DMS53 treated with DMSO at 0.1 percent for 48 hours (cell line): ENCODE measurements around the gene ACVR2B.

Source experiments
- DNase-seq: peaks from one replicate; lab custom pipeline; 2025; ENCODE audit not compliant: unreplicated experiment; lab: John Stamatoyannopoulos, UW

ACVR2B gene

GRCh38 chr3:38480930-38481329 is 27.2 kb downstream of the ACVR2B start:
- no peak for DNase-seq

GRCh38 chr3:38482951-38483350 is 29.3 kb downstream of the ACVR2B start:
- no peak for DNase-seq

DNA sequence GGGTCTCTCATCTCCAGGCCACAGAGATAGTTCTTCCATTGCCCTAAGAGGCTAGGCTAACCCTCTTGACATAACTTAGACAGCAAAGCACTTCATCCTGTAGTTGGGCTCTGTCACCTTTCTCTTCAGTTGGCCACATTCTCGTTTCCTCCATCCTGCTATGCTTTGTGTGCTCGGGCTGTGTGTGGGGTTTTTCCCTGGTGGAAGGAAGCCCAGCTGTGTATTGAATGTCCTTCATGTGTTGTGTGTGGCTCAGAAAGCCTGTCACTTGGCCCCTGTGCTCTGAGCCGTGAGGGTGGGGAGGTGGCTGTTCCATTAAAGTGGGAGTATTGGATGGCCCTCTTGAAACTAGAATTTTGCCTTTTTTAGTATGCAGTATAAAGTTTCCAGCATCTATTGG is 33.6 kb downstream of the ACVR2B start:
- no peak for DNase-seq

GRCh38 chr3:38488949-38489348 is 35.3 kb downstream of the ACVR2B start:
- DNase-seq, result no peak

DNA sequence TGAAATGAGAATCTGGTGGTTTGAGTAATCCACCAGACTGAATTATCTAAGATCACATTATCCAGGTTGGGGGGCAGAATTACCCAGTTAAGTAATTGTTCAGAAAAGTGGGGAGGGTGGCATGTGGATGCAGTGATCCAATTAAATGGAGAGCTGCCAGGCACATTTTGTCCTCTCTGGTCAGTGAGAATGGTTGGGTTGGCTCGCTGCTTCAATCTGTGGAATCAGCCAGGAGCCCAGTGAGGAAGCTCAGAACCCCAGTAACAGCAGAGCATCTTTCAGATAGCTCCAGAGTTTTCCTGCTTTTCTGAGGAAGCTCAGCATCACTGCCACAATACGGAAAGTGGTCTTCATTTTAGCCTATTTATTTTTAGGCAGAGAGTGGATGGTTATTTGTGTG is 36.1 kb downstream of the ACVR2B start:
- no peak for DNase-seq

- no peak for DNase-seq
These were observed 36.8 kb downstream of the ACVR2B start for GRCh38 chr3:38490281-38491030.

DNA sequence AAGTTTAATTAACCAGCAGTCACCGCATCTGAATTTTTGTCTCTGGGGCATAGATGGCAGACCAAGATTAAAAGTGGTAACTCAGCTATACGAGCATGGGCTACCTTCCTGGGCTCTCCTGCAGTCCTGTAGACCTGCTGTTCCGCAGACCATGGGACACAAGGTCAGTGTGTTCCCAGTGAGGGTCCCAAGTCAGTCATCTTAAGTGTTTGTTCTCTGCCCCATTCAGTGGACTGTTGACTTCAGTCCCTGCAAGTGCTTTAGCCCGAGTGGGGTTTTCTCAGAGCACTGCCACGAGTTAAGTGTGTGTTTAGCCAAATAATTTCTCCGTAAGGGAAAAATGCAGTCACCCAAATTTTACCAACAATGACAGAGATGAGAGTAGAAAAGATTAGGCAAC is 37.5 kb downstream of the ACVR2B start:
- DNase-seq, result no peak

GRCh38 chr3:38493031-38493430 is 39.3 kb downstream of the ACVR2B start:
- no peak for DNase-seq

DNA sequence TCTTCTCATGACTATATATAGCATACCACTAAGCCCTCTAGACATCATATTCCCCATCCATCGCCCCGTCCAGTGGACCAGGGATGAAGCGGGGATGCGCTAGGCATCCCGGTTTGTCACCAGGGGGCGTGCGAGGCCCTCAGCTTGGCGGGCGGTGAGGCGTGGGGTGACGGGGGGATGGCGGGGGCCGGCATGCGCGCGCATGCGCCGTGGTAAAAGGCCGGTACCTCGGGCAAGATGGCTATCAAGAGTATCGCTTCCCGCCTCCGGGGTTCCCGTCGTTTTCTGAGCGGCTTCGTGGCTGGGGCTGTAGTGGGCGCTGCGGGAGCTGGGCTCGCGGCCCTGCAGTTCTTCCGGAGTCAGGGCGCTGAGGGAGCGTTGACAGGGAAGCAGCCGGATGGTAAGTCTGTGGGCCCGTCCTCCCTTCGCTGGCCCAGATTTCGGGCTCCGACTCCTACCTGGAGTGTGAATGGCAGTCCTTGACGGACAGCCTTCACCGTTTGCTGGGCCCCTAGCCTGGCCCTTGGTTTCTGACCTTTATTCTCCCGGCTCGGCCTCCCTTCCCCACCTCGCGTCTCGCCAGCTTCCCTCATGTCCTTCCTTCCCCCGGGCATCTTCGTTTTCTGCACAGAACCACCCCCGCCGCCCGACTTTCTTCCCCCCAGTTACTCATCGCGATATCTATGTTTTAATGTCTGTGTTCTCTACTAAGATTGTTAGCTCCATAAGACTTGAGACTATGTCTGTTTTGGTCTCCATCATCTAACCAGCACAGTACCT is 42.6 kb downstream of the ACVR2B start, which contains the start of gene EXOG:
Gene EXOG (plus strand): TSS at position 210 of the 780 bp plus-strand sequence. CDS start 28 bp downstream, at position 238.
- peak; percentile 20 for DNase-seq

- DNase-seq, result no peak
These were observed 43.3 kb downstream of the ACVR2B start for GRCh38 chr3:38497031-38497430.

- no peak for DNase-seq
These were observed 47.2 kb downstream of the ACVR2B start for GRCh38 chr3:38500688-38501417.

DNA sequence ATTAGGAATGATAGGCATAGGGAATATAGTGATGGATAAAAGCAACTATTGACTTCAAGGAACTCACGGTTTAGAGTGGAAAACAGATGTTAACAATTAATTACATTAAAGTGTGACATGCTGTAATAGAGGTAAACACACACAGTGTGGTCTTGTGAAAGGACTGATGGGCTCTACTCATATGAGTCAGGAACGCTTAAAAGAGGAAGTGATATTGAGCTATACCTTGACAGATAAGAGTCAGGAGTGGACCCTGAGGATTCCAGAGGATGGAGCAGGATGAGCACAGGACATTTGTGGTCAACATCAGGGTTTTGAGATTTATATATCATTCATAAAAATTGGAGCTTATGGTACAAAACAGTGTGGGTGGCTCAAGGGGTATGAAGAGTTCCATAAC is 53.4 kb downstream of the ACVR2B start:
- no peak for DNase-seq

DNA sequence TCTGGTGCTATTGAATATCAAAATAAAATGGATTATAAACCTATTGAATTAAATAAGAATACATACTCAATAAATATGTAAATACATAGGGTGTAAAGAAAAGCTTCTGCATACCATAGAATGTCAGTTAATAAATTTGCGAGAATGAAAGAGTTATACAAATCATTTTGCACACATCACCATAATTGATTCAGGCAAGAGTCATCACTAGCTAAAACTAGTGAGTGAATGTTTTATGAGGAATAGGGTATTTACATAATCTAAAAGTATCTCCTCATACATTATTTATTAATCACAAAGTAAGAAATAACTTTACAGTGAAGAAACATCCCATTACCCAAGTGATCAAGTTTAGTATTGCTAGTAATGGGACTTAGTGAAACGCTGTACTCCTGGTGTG is 56.0 kb downstream of the ACVR2B start:
- no peak for DNase-seq

- DNase-seq, result no peak
These were observed 56.9 kb downstream of the ACVR2B start for GRCh38 chr3:38510631-38511030.

DNA sequence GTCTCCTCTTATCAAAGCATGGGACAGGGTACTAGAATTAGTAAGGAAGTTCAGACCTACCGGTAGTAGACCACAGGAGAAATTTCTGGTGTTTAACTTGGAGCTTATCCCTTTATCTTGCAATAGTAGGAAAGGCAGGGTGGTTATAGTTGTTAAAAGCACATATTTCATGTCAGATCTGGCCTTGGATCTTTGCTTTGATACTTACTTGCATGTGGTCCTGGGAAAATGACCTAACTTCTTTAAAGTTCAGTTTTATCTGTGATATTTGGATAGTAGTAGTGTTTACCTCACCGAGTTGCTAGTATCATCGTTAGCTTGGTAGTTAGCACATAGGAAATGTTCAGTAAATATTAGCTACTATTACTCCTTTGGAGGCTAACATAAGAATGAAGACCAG is 57.9 kb downstream of the ACVR2B start:
- no peak for DNase-seq

DNA sequence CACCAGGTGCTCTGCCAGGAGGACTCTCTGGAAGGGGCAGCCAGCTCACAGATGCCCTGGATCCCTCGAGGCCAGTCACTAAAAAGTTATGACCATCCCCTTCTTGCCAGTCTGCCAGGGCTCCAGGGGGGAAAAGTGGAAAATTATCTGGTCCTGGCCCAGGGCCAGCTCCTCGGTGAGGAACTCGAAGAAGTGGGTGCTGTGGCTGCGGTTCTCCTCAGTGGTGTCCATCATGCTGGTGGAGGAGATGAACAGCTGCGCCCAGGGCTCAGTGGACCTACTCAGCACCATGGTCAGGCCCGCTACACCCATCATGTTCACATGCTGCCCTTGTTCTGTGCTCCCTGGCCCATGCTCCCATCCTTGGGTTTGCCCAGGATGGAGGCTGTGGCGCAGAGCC is 61.7 kb downstream of the ACVR2B start:
- no peak for DNase-seq

DNA sequence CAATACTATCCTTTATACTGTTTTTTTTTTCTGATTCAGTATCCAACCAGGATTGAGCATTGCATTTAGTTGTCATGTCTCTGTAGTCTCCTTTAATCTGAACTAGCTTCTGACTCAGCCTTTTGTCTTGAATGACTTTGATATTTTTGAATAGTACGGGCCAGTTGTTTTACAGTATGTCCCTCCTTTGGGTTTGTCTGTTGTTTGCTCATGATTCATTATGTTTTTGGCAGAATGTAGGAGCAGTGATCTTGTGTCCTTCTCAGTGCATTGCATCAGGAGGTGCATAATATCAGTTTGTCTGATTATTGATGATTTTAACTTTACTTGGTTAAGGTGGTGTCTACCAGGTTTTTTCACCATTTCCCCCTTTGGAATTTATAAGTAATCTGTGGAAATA is 63.0 kb downstream of the ACVR2B start:
- no peak for DNase-seq

- no peak for DNase-seq
These were observed 65.3 kb downstream of the ACVR2B start for GRCh38 chr3:38519000-38519399.

GRCh38 chr3:38519651-38520050 is 66.0 kb downstream of the ACVR2B start:
- DNase-seq, result no peak

DNA sequence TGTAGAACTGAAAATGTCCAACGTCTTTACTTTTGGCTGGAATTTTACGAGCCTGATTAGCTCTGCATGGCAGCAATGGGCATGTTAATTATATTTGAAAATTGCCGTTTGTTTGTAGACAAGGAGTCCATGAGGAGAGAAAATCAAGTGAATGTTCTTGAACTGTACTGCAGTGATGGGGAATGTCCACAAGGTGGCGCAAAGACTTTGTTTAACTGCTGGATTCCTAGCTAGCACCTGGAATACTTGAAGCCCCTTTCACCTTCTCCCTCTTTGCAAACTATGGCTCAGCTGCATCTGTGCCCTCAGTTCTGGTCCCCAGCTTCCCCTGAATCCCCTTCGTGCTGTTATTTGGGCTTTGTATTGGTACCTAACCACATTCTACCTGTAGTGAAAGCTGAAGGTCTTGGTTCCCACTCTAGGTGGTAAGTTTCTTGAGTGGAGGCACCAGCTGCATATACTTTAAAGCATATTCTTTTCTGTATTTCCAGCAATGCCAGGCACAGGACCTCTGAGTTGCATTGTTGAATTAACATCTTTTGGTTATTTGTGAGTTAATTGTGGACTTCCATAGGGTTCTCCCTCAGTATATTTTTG is 67.8 kb downstream of the ACVR2B start:
- DNase-seq, result peak; percentile 23

GRCh38 chr3:38522002-38522401 is 68.3 kb downstream of the ACVR2B start:
- no peak for DNase-seq
